HTERT RPE-1 (cell line): ENCODE measurements around the gene AGR3.
"Not testable (repeated sequence)": the region's sequence is repeated elsewhere in the genome, so short reads cannot be mapped to it uniquely, and the experiment has no call there.

Source experiments
- in situ Hi-C: fragments of 300-500 bp; cut with MboI; formaldehyde crosslinking; loops from 4 replicates; pipeline ENCODE4 v1.14.3; 2020; ENCODE audit warnings: low sequenced_read_pairs

Gene AGR3

GRCh38 chr7:16891874-16892643 is 10.3 kb upstream of the AGR3 start:
- in situ Hi-C loops = no loop called here

GRCh38 chr7:16891338-16891737 is 9.6 kb upstream of the AGR3 start:
- in situ Hi-C loops = no loop called here

GRCh38 chr7:16889851-16890415 is 8.2 kb upstream of the AGR3 start:
- in situ Hi-C loops = no loop called here

- in situ Hi-C loops = no loop called here
Measured at GRCh38 chr7:16889305-16889704, 7.5 kb upstream of the AGR3 start.

GRCh38 chr7:16883918-16884317 is 2.1 kb upstream of the AGR3 start:
- in situ Hi-C loops = no loop called here

GRCh38 chr7:16880554-16880953 is 1.2 kb downstream of the AGR3 start:
- in situ Hi-C loops = no loop called here

- in situ Hi-C loops = no loop called here
Measured at GRCh38 chr7:16879181-16879580, 2.6 kb downstream of the AGR3 start.

GRCh38 chr7:16875861-16876260 is 5.9 kb downstream of the AGR3 start:
- in situ Hi-C loops = no loop called here

GRCh38 chr7:16874066-16874465 is 7.7 kb downstream of the AGR3 start:
- in situ Hi-C loops = no loop called here

GRCh38 chr7:16867328-16867727 is 14.5 kb downstream of the AGR3 start:
- in situ Hi-C loops = no loop called here

- in situ Hi-C loops = not testable (repeated sequence)
Measured at GRCh38 chr7:16853189-16853588, 28.6 kb downstream of the AGR3 start.

- in situ Hi-C loops = no loop called here
Measured at GRCh38 chr7:16851829-16852228, 30.0 kb downstream of the AGR3 start.

- in situ Hi-C loops = no loop called here
Measured at GRCh38 chr7:16850614-16851466, 30.9 kb downstream of the AGR3 start.

GRCh38 chr7:16849296-16850148 is 32.3 kb downstream of the AGR3 start:
- in situ Hi-C loops = no loop called here

GRCh38 chr7:16847381-16847860 is 34.4 kb downstream of the AGR3 start:
- in situ Hi-C loops = no loop called here

- in situ Hi-C loops = no loop called here
Measured at GRCh38 chr7:16846601-16847165, 35.1 kb downstream of the AGR3 start.

GRCh38 chr7:16845746-16846145 is 36.0 kb downstream of the AGR3 start:
- in situ Hi-C loops = no loop called here

- in situ Hi-C loops = no loop called here
Measured at GRCh38 chr7:16841681-16842080, 40.1 kb downstream of the AGR3 start.

GRCh38 chr7:16840094-16840493 is 41.7 kb downstream of the AGR3 start:
- in situ Hi-C loops = no loop called here

GRCh38 chr7:16839646-16840045 is 42.1 kb downstream of the AGR3 start:
- in situ Hi-C loops = no loop called here
